HepG2 (cell line): ENCODE data around the gene ATP5F1E. TPM values are rescaled to one million over a fixed set of nuclear protein-coding genes. Genes with fewer than 3 reads are reported as not detected.

Experiments
- ATAC-seq: fragments of 200-7000 bp; cut with Tn5 transposase; 3 replicates; pipeline ENCODE4 v1.9.1; 2020; ENCODE audit warnings: mild to moderate bottlenecking, moderate library complexity
- BruUV-seq: library from RNA; stranded (reverse); fragments of 400-500 nt; replicated peaks from 2 replicates; lab custom pipeline; 2021; lab: Mats Ljungman, UMichigan
- CTCF ChIA-PET: fragments of 300-600 bp; formaldehyde crosslinking; extraction: SDS; loops from one replicate; lab custom pipeline; 2021; ENCODE audit warnings: low total read pairs, inconsistent platforms, low intra/inter-chr PET ratio; lab: Yijun Ruan, JAX
- POLR2A ChIA-PET: fragments of 350-600 bp; sonication (Branson Sonifier 250); formaldehyde crosslinking; loops from one replicate; lab custom pipeline; 2020; ENCODE audit warnings: antibody characterized with exemption, inconsistent platforms; lab: Yijun Ruan, JAX
- DNase-seq: peaks from one replicate; pipeline ENCODE4 v3.0.0-alpha.2; 2015; ENCODE audit warnings: low spot score
- FAIRE-seq: peaks from 3 replicates; lab custom pipeline; 2011; peaks lifted over from hg19 to GRCh38; lab: Jason Lieb, UNC
- H2AFZ ChIP-seq: one replicate; pipeline ENCODE4 v1.6.1; 2011; ENCODE audit warnings: low read length, inconsistent platforms
- H3K27ac ChIP-seq: fragments of 300-600 bp; 3 replicates; pipeline ENCODE4 v1.8.0; 2011; ENCODE audit warnings: mixed run types, mild to moderate bottlenecking, mixed read lengths, low read length, inconsistent platforms; ENCODE audit not compliant: insufficient read depth; ENCODE audit errors: extremely low read length
- H3K27me3 ChIP-seq, 2 experiments: fragments of 200-600 bp in 1 of 2; 2 replicates in 1 of 2; 3 replicates in 1 of 2; pipeline versions ENCODE4 v1.6.0 to v1.8.0; 2011; ENCODE audit warnings: low read length in 2 of 2, mild to moderate bottlenecking in 2 of 2, moderate library complexity in 2 of 2, inconsistent platforms in 1 of 2; ENCODE audit not compliant: insufficient read depth in 2 of 2, control insufficient read depth in 1 of 2
- H3K36me3 ChIP-seq, 2 experiments: fragments of 200-600 bp in 1 of 2; replicated peaks in 1 of 2; 2 replicates in 1 of 2; 3 replicates in 1 of 2; pipeline versions ENCODE4 v1.5.1 to v1.8.0; 2011; ENCODE audit warnings: low read length in 2 of 2, inconsistent platforms in 1 of 2; ENCODE audit not compliant: insufficient read depth in 2 of 2, control insufficient read depth in 1 of 2
- H3K4me1 ChIP-seq: 2 replicates; pipeline ENCODE4 v1.5.1; 2012; ENCODE audit warnings: low read length, inconsistent platforms; ENCODE audit not compliant: insufficient read depth
- H3K4me2 ChIP-seq: 2 replicates; pipeline ENCODE4 v1.6.0; 2011; ENCODE audit warnings: low read depth, low read length, inconsistent platforms
- H3K4me3 ChIP-seq, 3 experiments: fragments of 200-600 bp in 1 of 3; sonication (generic), shearing (Covaris generic) in 1 of 3; replicated peaks in 1 of 3; 2 replicates each; pipeline ENCODE4 v1.5.1; 2011 to 2016; ENCODE audit warnings: low read length in 3 of 3, inconsistent platforms in 2 of 3, low read depth in 2 of 3, mild to moderate bottlenecking in 2 of 3, control low read depth in 1 of 3, mixed read lengths in 1 of 3; ENCODE audit not compliant: insufficient read depth in 1 of 3
- H3K79me2 ChIP-seq: one replicate; pipeline ENCODE4 v1.6.1; 2011; ENCODE audit warnings: low read length, inconsistent platforms; ENCODE audit not compliant: insufficient read depth
- H3K9ac ChIP-seq: 2 replicates; pipeline ENCODE4 v1.6.0; 2011; ENCODE audit warnings: mild to moderate bottlenecking, low read depth, low read length, inconsistent platforms; ENCODE audit not compliant: insufficient read depth
- H3K9me3 ChIP-seq: 2 replicates; pipeline ENCODE4 v1.5.1; 2012; ENCODE audit warnings: mild to moderate bottlenecking, low read length
- H4K20me1 ChIP-seq: 2 replicates; pipeline ENCODE4 v1.6.0; 2011; ENCODE audit warnings: inconsistent platforms, mild to moderate bottlenecking, low read length, moderate library complexity; ENCODE audit not compliant: insufficient read depth
- FUBP1 ChIP-seq: sonication (generic); formaldehyde crosslinking; IDR thresholded peaks from 2 replicates; pipeline ENCODE4 v1.5.1; 2020; ENCODE audit warnings: missing genetic modification reagents, mild to moderate bottlenecking, borderline replicate concordance
- HMGXB3 ChIP-seq: sonication (generic); formaldehyde crosslinking; IDR thresholded peaks from 2 replicates; pipeline ENCODE4 v1.4.0; 2020; ENCODE audit warnings: missing genetic modification reagents, borderline replicate concordance
- NFAT5 ChIP-seq: sonication (generic); formaldehyde crosslinking; IDR thresholded peaks from 2 replicates; pipeline ENCODE4 v1.4.0; 2020; ENCODE audit warnings: missing genetic modification reagents
- TCF7L2 ChIP-seq: IDR thresholded peaks from 2 replicates; pipeline ENCODE4 v1.6.1; 2011; ENCODE audit warnings: mild to moderate bottlenecking, low read depth, low read length, moderate library complexity
- TFAP4 ChIP-seq: sonication (generic); IDR thresholded peaks from 2 replicates; pipeline ENCODE4 v1.6.1; 2016; ENCODE audit warnings: low read depth, borderline replicate concordance
- ZKSCAN8 ChIP-seq: IDR thresholded peaks from 2 replicates; pipeline ENCODE4 v1.6.1; 2016; ENCODE audit warnings: borderline replicate concordance, missing genetic modification reagents, missing compliant biosample characterization
- ZNF572 ChIP-seq: sonication (generic); formaldehyde crosslinking; IDR thresholded peaks from 2 replicates; pipeline ENCODE4 v1.5.1; 2020; ENCODE audit warnings: mild to moderate bottlenecking, missing genetic modification reagents
- ZNF614 ChIP-seq: IDR thresholded peaks from 2 replicates; pipeline ENCODE4 v1.6.1; 2018; ENCODE audit warnings: missing biosample characterization, missing genetic modification reagents, inconsistent platforms, borderline replicate concordance
- ZNF770 ChIP-seq: sonication (generic); formaldehyde crosslinking; IDR thresholded peaks from 2 replicates; pipeline ENCODE4 v1.5.0; 2020; ENCODE audit warnings: mild to moderate bottlenecking, missing genetic modification reagents
- WGBS: methylation state at CpG from one replicate; pipeline ENCODE4 v1.1.6; 2017; ENCODE audit warnings: low lambda C conversion rate; 5-methylcytosine and 5-hydroxymethylcytosine counted together
- in situ Hi-C: cut with HindIII; loops from 2 replicates; pipeline ENCODE4 v1.10.0; 2017; ENCODE audit warnings: low pct_unique_long_range_greater_than_20kb; ENCODE audit not compliant: extremely low pct_ligation_motif_present
- intact Hi-C: fragments of 100-400 bp; cut with micrococcal nuclease; formaldehyde crosslinking; loops from one replicate; pipeline ENCODE4 v1.10.0; 2022; ENCODE audit not compliant: unreplicated experiment
- polyA plus RNA-seq, 8 experiments: library from polyadenylated mRNA; depleted of rRNA in 3 of 8; stranded (reverse) in 7 of 8; unstranded in 1 of 8; fragments of >200 nt; fragmentation: Illumina TruSeq in 4 of 8; extraction: Trizol in 4 of 8; gene quantifications; 2 replicates each; pipeline versions ENCODE4 v1.2.1 to v1.2.3, GENCODE V29; 2011 to 2016; ENCODE audit warnings: low read depth in 4 of 8, missing spikeins in 1 of 8, mixed read lengths in 1 of 8; ENCODE audit not compliant: insufficient read depth in 1 of 8
- total RNA-seq, 5 experiments: library from RNA; depleted of rRNA; stranded (reverse); fragments of >200 nt; fragmentation: Illumina TruSeq; extraction: Trizol; gene quantifications; 2 replicates each; pipeline ENCODE4 v1.2.3, GENCODE V29; 2016; ENCODE audit warnings: low read depth in 1 of 5

The ATP5F1E gene
- total and polyA plus RNA-seq, 2 of the 13 experiments (the other 11 are each of a cell fraction or from before 2014, with no cell fraction given), result 121 to 134 TPM

GRCh38 chr20:58989196-58989595, 42.9 kb downstream of the ATP5F1E start:
- ATAC-seq, result no peak
- Histone ChIP-seq H3K27me3 (no peaks in the 10 kb centered on the region), H3K4me3 (no peak overlapping the region), H3K36me3 (peaks cover 60 to 89% of the 10 kb centered on the region in 2 experiments), H3K79me2 (peaks cover 22% of the 10 kb centered on the region), H3K9ac (no peak overlapping the region), H3K4me2 (no peak overlapping the region), H3K27ac (no peak overlapping the region), H3K4me1 (peaks cover 69% of the 10 kb centered on the region), H4K20me1 (peaks cover 16% of the 10 kb centered on the region), H3K9me3 (no peaks in the 10 kb centered on the region), H2AFZ (no peak overlapping the region)
- POLR2A ChIA-PET, result no interaction called here
- intact Hi-C loops, result no loop called here
- WGBS, result 97% methylated on average over 10 of the region's 10 CpGs
- no peak for FAIRE-seq
- in situ Hi-C loops, result no loop called here
- no peak for DNase-seq
- CTCF ChIA-PET, result no interaction called here
- TSS peak; percentile 8 for BruUV-seq
- TF ChIP-seq FUBP1 (CRISPR knock-in tag), result no peak
- TF ChIP-seq TFAP4, result no peak
- no peak for TF ChIP-seq ZNF770
- TF ChIP-seq ZNF614, result no peak
- TF ChIP-seq ZNF572 (CRISPR knock-in tag), result no peak
- no peak for TF ChIP-seq HMGXB3 (CRISPR knock-in tag)
- TF ChIP-seq NFAT5 (CRISPR knock-in tag), result no peak
- no peak for TF ChIP-seq ZKSCAN8 (CRISPR knock-in tag)
- TF ChIP-seq TCF7L2, result no peak
